Activated CD8-positive, alpha-beta T cell treated with anti-CD3 and anti-CD28 coated beads for 36 hours (primary cell): ENCODE measurements around the gene TNS1. TPM values are rescaled to one million over a fixed set of nuclear protein-coding genes. Genes with fewer than 3 reads are reported as not detected.

Experiments
- ATAC-seq: fragments of 200-7000 bp; cut with Tn5 transposase; one replicate; pipeline ENCODE4 v1.10.0; 2021; ENCODE audit warnings: mild to moderate bottlenecking, moderate library complexity
- CTCF ChIA-PET: fragments of 350-600 bp; sonication (Branson Sonifier 250); formaldehyde crosslinking; loops from one replicate; lab custom pipeline; 2021; ENCODE audit warnings: antibody characterized with exemption; lab: Charles Lee
- POLR2A ChIA-PET: fragments of 350-600 bp; sonication (Branson Sonifier 250); formaldehyde crosslinking; loops from one replicate; lab custom pipeline; 2021; ENCODE audit warnings: antibody characterized with exemption; lab: Charles Lee
- DNase-seq: peaks from one replicate; pipeline ENCODE4 v3.0.0-alpha.2; 2020
- H3K27ac Mint-ChIP-seq: one replicate; pipeline ENCODE4 v1.8.0; 2021; ENCODE audit warnings: mild to moderate bottlenecking, mixed read lengths
- H3K27me3 Mint-ChIP-seq: one replicate; pipeline ENCODE4 v1.8.0; 2021; ENCODE audit warnings: mixed read lengths
- H3K36me3 Mint-ChIP-seq: one replicate; pipeline ENCODE4 v1.8.0; 2021; ENCODE audit warnings: low read depth, mixed read lengths
- H3K4me1 Mint-ChIP-seq: one replicate; pipeline ENCODE4 v1.8.0; 2021; ENCODE audit warnings: low read depth, mixed read lengths
- H3K4me3 Mint-ChIP-seq: one replicate; pipeline ENCODE4 v1.8.0; 2021; ENCODE audit warnings: mild to moderate bottlenecking, moderate library complexity, mixed read lengths
- H3K9me3 Mint-ChIP-seq: one replicate; pipeline ENCODE4 v1.8.0; 2021; ENCODE audit warnings: mixed read lengths
- intact Hi-C: fragments of 100-400 bp; cut with micrococcal nuclease; formaldehyde crosslinking; loops from one replicate; pipeline ENCODE4 v1.10.0; 2022
- total RNA-seq, 2 experiments: library from RNA; stranded (reverse); gene quantifications; one replicate each; pipeline ENCODE4 v1.2.3, GENCODE V29; 2021
- TF ChIP-seq, protein P1 (sequence below): fragments of 200-600 bp; IDR thresholded peaks from one replicate; pipeline ENCODE4 v1.8.0; 2022; ENCODE audit warnings: antibody characterized with exemption, mild to moderate bottlenecking

The TNS1 gene
- total RNA-seq, 2 experiments from 2014 or later, result 1.8 to 2.0 TPM

- ChIA-PET POLR2A (no interaction called here), CTCF (no interaction called here)
- peaks cover 8% of the 10 kb centered on the region for H3K27me3 Mint-ChIP-seq
- no peaks in the 10 kb centered on the region for H3K4me1 Mint-ChIP-seq
- DNase-seq, result no peak
- intact Hi-C loops, result no loop called here
- no peak for ATAC-seq
- peaks cover 10% of the 10 kb centered on the region for H3K36me3 Mint-ChIP-seq
- no peak overlapping the region for H3K4me3 Mint-ChIP-seq
- H3K27ac Mint-ChIP-seq, result no peak overlapping the region
- H3K9me3 Mint-ChIP-seq, result peaks cover 17% of the 10 kb centered on the region
- TF ChIP-seq, protein P1, sequence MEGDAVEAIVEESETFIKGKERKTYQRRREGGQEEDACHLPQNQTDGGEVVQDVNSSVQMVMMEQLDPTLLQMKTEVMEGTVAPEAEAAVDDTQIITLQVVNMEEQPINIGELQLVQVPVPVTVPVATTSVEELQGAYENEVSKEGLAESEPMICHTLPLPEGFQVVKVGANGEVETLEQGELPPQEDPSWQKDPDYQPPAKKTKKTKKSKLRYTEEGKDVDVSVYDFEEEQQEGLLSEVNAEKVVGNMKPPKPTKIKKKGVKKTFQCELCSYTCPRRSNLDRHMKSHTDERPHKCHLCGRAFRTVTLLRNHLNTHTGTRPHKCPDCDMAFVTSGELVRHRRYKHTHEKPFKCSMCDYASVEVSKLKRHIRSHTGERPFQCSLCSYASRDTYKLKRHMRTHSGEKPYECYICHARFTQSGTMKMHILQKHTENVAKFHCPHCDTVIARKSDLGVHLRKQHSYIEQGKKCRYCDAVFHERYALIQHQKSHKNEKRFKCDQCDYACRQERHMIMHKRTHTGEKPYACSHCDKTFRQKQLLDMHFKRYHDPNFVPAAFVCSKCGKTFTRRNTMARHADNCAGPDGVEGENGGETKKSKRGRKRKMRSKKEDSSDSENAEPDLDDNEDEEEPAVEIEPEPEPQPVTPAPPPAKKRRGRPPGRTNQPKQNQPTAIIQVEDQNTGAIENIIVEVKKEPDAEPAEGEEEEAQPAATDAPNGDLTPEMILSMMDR, result no peak
These were observed 236.4 kb downstream of the TNS1 start for GRCh38 chr2:217766356-217766755.

- Mint-ChIP-seq H3K27me3 (peaks cover 8% of the 10 kb centered on the region), H3K36me3 (peaks cover 8% of the 10 kb centered on the region), H3K9me3 (peaks cover 19% of the 10 kb centered on the region), H3K27ac (no peak overlapping the region), H3K4me3 (no peak overlapping the region), H3K4me1 (peaks cover 11% of the 10 kb centered on the region)
- TF ChIP-seq, protein P1, result no peak
- intact Hi-C loops, result no loop called here
- ChIA-PET POLR2A (interaction anchor here (0.7 kb wide), 1 partner anchor 873 kb away, joined by 3 read pairs; no protein-coding TSS in a partner anchor), CTCF (interaction anchor here (1.5 kb wide), 1 partner anchor 24 kb away, joined by 4 read pairs; no protein-coding TSS in a partner anchor)
- no peak for DNase-seq
- ATAC-seq, result no peak
These were observed 241.0 kb downstream of the TNS1 start for GRCh38 chr2:217761645-217762277.

DNA sequence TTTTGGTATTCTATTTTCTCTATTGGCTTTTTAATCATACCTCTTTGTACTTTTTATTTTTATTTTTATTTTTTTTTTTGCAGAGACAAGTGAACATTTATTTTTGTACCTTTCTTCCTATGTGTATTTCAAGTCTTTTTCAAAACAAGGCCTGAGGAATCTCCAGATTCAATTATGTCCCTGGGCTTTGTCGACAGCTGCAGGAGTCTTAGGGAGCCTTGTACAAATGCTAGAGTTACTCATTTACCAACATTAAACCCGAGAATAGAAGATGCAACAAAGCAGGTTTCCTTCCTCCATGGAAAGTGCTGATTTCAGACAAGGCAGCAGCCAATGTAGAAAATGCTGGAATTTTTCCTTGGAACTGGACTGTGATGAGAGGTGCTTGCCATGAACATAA is 242.8 kb downstream of the TNS1 start:
- H3K27me3 Mint-ChIP-seq, result peaks cover 3% of the 10 kb centered on the region
- CTCF ChIA-PET, result interaction anchor here (1.1 to 1.4 kb wide), 2 partner anchors 26 to 109 kb away, joined by 3 read pairs; no protein-coding TSS in a partner anchor
- H3K9me3 Mint-ChIP-seq, result peaks cover 19% of the 10 kb centered on the region
- no peak overlapping the region for H3K27ac Mint-ChIP-seq
- intact Hi-C loops, result loop anchor here (10.0 kb wide), 2 partner anchors 105 to 535 kb away; no protein-coding TSS in a partner anchor
- ATAC-seq (no peak), DNase-seq (no peak)
- TF ChIP-seq, protein P1, result no peak
- peaks cover 25% of the 10 kb centered on the region for H3K4me1 Mint-ChIP-seq
- H3K4me3 Mint-ChIP-seq, result no peak overlapping the region
- peaks cover 8% of the 10 kb centered on the region for H3K36me3 Mint-ChIP-seq
- POLR2A ChIA-PET, result no interaction called here

- H3K4me3 Mint-ChIP-seq, result peak overlapping the region; percentile 74
- peak; percentile 40 for ATAC-seq
These were observed 245.7 kb downstream of the TNS1 start for GRCh38 chr2:217757108-217757463.

More at GRCh38 chr2:217757108-217757463, 245.7 kb downstream of the TNS1 start:
- CTCF ChIA-PET, result interaction anchor here (1.0 to 1.7 kb wide), 10 partner anchors 12 to 1238 kb away, joined by 3 to 7 read pairs (median 4); no protein-coding TSS in a partner anchor
- peaks cover 9% of the 10 kb centered on the region for H3K9me3 Mint-ChIP-seq
- POLR2A ChIA-PET, result interaction anchor here (1.1 kb wide), 1 partner anchor 105 kb away, joined by 3 read pairs; no protein-coding TSS in a partner anchor
- peaks cover 4% of the 10 kb centered on the region for H3K36me3 Mint-ChIP-seq
- intact Hi-C loops, result loop anchor here (10.0 kb wide), 2 partner anchors 102 to 532 kb away; no protein-coding TSS in a partner anchor
- peaks cover 1% of the 10 kb centered on the region for H3K27me3 Mint-ChIP-seq
- peaks cover 34% of the 10 kb centered on the region for H3K4me1 Mint-ChIP-seq
- peak overlapping the region; percentile 91 for H3K27ac Mint-ChIP-seq
- TF ChIP-seq, protein P1, result no peak
- peak; percentile 73 for DNase-seq
